Measurements from ENCODE around the gene SAMM50. TPM values are rescaled to one million over a fixed set of nuclear protein-coding genes. Genes with fewer than 3 reads are reported as not detected.
A peak's percentile ranks its signal among the peaks of the same experiment; 100 is the strongest.

Gene SAMM50
- total and polyA plus RNA-seq, 10 of the 15 experiments (the other 5 are each of a cell fraction or from before 2014, with no cell fraction given), result 38.2 to 126 (median 62.4) TPM

DNA sequence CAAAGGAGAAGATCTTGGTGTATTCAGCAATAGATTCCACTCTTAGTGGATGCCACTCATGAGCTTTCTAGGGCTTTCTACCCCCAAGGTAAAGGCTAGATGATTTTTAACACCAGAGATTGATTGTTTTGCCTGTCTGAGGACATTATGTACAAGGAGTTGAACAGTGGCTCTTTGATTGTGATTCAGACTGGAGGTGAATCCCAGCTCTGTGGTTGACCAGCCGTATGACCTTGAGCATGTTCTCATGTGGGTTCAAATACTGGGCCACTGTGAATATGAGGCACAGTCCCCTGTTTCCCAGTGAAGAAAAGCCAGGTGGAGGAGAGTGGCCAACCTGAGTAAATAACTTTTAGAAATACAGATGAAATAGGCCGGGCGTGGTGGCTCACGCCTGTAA is 44.9 kb downstream of the SAMM50 start:
- CTCF ChIA-PET, result interaction anchor here (0.6 to 11.6 kb wide), 3 partner anchors 85 to 310 kb away, joined by 3 to 499 read pairs (median 3); partner anchors contain the start of gene PARVG
- no peak overlapping the region for H3K4me2 ChIP-seq (ENCODE audit: control insufficient read depth, insufficient read depth)
- peaks cover 15% of the 10 kb centered on the region for H3K4me1 ChIP-seq (ENCODE audit: control insufficient read depth, insufficient read depth, low read length)
- no peaks in the 10 kb centered on the region for H4K20me1 ChIP-seq (ENCODE audit: control insufficient read depth, insufficient read depth)
- intact Hi-C loops (cut with micrococcal nuclease; ENCODE audit: unreplicated experiment) (no loop called here), in situ Hi-C loops (cut with MboI) (no loop called here)
- peaks cover 4% of the 10 kb centered on the region for H3K79me2 ChIP-seq (ENCODE audit: control insufficient read depth, insufficient read depth, low read length)
- H3K27me3 ChIP-seq (replicated peaks in 1 of 2; ENCODE audit: control insufficient read depth in 2 of 2, insufficient read depth in 2 of 2, low read length in 1 of 2), result no peaks in the 10 kb centered on the region
- TF ChIP-seq IRF4 (IDR thresholded peaks at IDR 0.05; ENCODE audit: low read depth, low read length) (no peak), SREBF1 (IDR thresholded peaks at IDR 0.05; ENCODE audit: low read length) (no peak), CBFB (IDR thresholded peaks at IDR 0.05; ENCODE audit: low read depth) (no peak), ATF2 (IDR thresholded peaks at IDR 0.05; ENCODE audit: low read length) (no peak), RUNX3 (IDR thresholded peaks at IDR 0.05; ENCODE audit: low read length) (0 out of 2 replicates have a peak, but pooled peaks have one; percentile 5)
- TF ChIP-seq, protein P1, sequence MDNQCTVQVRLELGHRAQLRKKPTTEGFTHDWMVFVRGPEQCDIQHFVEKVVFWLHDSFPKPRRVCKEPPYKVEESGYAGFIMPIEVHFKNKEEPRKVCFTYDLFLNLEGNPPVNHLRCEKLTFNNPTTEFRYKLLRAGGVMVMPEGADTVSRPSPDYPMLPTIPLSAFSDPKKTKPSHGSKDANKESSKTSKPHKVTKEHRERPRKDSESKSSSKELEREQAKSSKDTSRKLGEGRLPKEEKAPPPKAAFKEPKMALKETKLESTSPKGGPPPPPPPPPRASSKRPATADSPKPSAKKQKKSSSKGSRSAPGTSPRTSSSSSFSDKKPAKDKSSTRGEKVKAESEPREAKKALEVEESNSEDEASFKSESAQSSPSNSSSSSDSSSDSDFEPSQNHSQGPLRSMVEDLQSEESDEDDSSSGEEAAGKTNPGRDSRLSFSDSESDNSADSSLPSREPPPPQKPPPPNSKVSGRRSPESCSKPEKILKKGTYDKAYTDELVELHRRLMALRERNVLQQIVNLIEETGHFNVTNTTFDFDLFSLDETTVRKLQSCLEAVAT (IDR thresholded peaks at IDR 0.05), result no peak
- POLR2A ChIA-PET, result interaction anchor here (1.4 kb wide), 1 partner anchor 68 kb away, joined by 4 read pairs; no protein-coding TSS in a partner anchor
- SMC1A ChIA-PET (ENCODE audit: uncharacterized antibody, unreplicated experiment), result no interaction called here
- FAIRE-seq (no peak), ATAC-seq (no peak), DNase-seq (ENCODE audit: low read depth, low spot score) (no peak)
- no peak overlapping the region for H2AFZ ChIP-seq (ENCODE audit: control insufficient read depth, low read depth, low read length)
- no peak overlapping the region for H3K4me3 ChIP-seq
- WGBS (ENCODE audit: insufficient coverage, insufficient replicate concordance, low lambda C conversion rate, missing lambda C conversion rate), result 80% methylated on average over 4 of the region's 4 CpGs
- H3K36me3 ChIP-seq (ENCODE audit: control insufficient read depth in 2 of 2, insufficient read depth in 2 of 2, low read length in 1 of 2), result peaks cover 5 to 11% of the 10 kb centered on the region in 2 experiments; a peak in 3 of 4 replicates
- no TSS peak for BruUV-seq (replicated peaks)
- no peak overlapping the region for H3K9ac ChIP-seq (ENCODE audit: control insufficient read depth, insufficient read depth, low read length)
- no peaks in the 10 kb centered on the region for H3K9me3 ChIP-seq (replicated peaks; ENCODE audit: control insufficient read depth, insufficient read depth, low read length)
- no peak overlapping the region for H3K27ac ChIP-seq (ENCODE audit: control insufficient read depth, insufficient read depth)
- RAD21 ChIA-PET (ENCODE audit: unreplicated experiment), result interaction anchor here (2.6 kb wide), 1 partner anchor 86 kb away, joined by 13 read pairs; no protein-coding TSS in a partner anchor

Data from GM12878 (cell line).